Thyroid gland (tissue), 4 donors: Measurements from ENCODE around the gene GBP1. TPM values are rescaled to one million over a fixed set of nuclear protein-coding genes. Genes with fewer than 3 reads are reported as not detected.
A peak's percentile ranks its signal among the peaks of the same experiment; 100 is the strongest.
"Not testable (repeated sequence)": the region's sequence is repeated elsewhere in the genome, so short reads cannot be mapped to it uniquely, and the experiment has no call there.

Experiments used
- DNase-seq, 2 donors: peaks; one replicate each; pipeline ENCODE4 v3.0.0-alpha.2; 2019
- H3K27ac ChIP-seq, 3 donors: fragments of 200-600 bp; sonication (generic); 1 replicate in 2 of 3; 2 replicates in 1 of 3; pipeline ENCODE4 v1.5.1; 2016 to 2019; ENCODE audit warnings: mild to moderate bottlenecking in 1 of 3, moderate library complexity in 1 of 3
- H3K27me3 ChIP-seq: fragments of 200-600 bp; sonication (generic); one replicate; pipeline ENCODE4 v1.5.1; 2019
- H3K36me3 ChIP-seq, 2 donors: fragments of 200-600 bp; sonication (generic); one replicate each; pipeline ENCODE4 v1.5.1; 2016 to 2019
- H3K4me1 ChIP-seq, 2 donors: fragments of 200-600 bp; sonication (generic); one replicate each; pipeline ENCODE4 v1.5.1; 2017 to 2019
- H3K4me3 ChIP-seq, 3 donors: fragments of 200-600 bp; sonication (generic); replicated peaks in 1 of 3; 1 replicate in 2 of 3; 2 replicates in 1 of 3; pipeline ENCODE4 v1.5.1; 2016; ENCODE audit warnings: mild to moderate bottlenecking in 1 of 3
- H3K9me3 ChIP-seq: fragments of 200-600 bp; sonication (generic); one replicate; pipeline ENCODE4 v1.5.1; 2017
- POLR2A ChIP-seq, 2 donors: fragments of 450-650 bp; IDR thresholded peaks; one replicate each; pipeline ENCODE4 v1.6.1; 2017; ENCODE audit warnings: antibody characterized with exemption in 2 of 2, mild to moderate bottlenecking in 2 of 2, moderate library complexity in 1 of 2
- WGBS, 2 donors: methylation state at CpG; one replicate each; pipeline ENCODE4 v1.1.5; 2017; 5-methylcytosine and 5-hydroxymethylcytosine counted together
- intact Hi-C: fragments of 100-400 bp; cut with DNase I; formaldehyde crosslinking; loops from one replicate; pipeline ENCODE4 v1.15.1; 2023
- total RNA-seq, 4 donors: library from RNA; depleted of rRNA; stranded (reverse); fragments of >200 nt; gene quantifications; one replicate each; pipeline ENCODE4 v1.2.3, GENCODE V29; 2016
- TF ChIP-seq, protein P1 (sequence below), 6 experiments: fragments of 200-600 bp in 3 of 6; fragments of 450-650 bp in 3 of 6; sonication (generic) in 3 of 6; IDR thresholded peaks; one replicate each; pipeline ENCODE4 v1.5.1; 2016 to 2019; ENCODE audit warnings: antibody characterized with exemption in 6 of 6, mild to moderate bottlenecking in 2 of 6, inconsistent platforms in 1 of 6, moderate library complexity in 1 of 6

The GBP1 gene
- total RNA-seq, 4 donors from 2014 or later = 15.0 to 54.3 (median 22.9) TPM

DNA sequence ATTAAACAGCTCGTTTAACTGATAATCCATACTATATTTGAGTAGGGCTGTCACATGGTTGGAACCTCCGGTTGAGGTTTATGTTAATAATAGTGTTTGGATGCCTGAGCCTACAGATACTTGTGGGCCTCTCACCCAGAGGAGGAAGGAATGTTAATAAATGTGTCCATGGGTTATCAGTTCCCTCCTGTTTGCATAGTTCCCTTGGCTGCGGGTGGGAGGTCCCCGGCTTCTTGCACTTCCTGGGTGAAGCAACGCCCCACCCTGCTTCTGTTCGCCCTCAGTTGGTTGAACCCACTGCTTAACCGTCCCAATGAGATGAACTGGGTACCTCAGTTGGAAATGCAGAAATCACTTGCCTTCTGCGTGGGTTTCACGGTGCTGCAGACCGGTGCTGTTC, 23.6 kb upstream of the GBP1 start:
- H3K27ac ChIP-seq = no peak overlapping the region
- H3K9me3 ChIP-seq = no peaks in the 10 kb centered on the region
- no peak for DNase-seq
- H3K27me3 ChIP-seq = no peaks in the 10 kb centered on the region
- no peak for TF ChIP-seq POLR2A (IDR thresholded peaks at IDR 0.05)
- TF ChIP-seq, protein P1, sequence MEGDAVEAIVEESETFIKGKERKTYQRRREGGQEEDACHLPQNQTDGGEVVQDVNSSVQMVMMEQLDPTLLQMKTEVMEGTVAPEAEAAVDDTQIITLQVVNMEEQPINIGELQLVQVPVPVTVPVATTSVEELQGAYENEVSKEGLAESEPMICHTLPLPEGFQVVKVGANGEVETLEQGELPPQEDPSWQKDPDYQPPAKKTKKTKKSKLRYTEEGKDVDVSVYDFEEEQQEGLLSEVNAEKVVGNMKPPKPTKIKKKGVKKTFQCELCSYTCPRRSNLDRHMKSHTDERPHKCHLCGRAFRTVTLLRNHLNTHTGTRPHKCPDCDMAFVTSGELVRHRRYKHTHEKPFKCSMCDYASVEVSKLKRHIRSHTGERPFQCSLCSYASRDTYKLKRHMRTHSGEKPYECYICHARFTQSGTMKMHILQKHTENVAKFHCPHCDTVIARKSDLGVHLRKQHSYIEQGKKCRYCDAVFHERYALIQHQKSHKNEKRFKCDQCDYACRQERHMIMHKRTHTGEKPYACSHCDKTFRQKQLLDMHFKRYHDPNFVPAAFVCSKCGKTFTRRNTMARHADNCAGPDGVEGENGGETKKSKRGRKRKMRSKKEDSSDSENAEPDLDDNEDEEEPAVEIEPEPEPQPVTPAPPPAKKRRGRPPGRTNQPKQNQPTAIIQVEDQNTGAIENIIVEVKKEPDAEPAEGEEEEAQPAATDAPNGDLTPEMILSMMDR (IDR thresholded peaks at IDR 0.05) = no peak
- intact Hi-C loops = no loop called here
- no peaks in the 10 kb centered on the region for H3K4me1 ChIP-seq
- 87 to 90% methylated on average over 10 of the region's 10 CpGs for WGBS, 2 donors
- no peaks in the 10 kb centered on the region for H3K36me3 ChIP-seq
- H3K4me3 ChIP-seq = no peak overlapping the region

DNA sequence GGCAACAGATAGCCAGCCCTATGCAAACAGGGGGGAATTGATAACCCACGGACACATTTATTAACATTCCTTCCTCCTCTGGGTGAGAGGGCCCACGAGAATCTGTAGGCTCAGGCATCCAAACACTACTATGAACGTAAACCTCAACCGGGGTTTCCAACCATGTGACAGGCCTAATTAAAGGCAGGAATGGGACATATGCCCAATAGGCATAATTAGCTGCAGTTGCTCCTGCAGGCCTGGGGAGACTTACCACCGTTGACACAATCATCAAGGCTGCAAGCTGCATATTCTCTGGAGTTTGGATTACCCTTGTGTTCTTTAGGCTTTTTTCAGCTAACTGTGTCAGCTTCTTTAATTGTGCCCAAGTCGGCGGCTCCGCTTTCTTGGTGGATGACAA, 22.2 kb upstream of the GBP1 start:
- Histone ChIP-seq H3K36me3 (no peaks in the 10 kb centered on the region), H3K9me3 (no peaks in the 10 kb centered on the region), H3K4me3 (no peak overlapping the region), H3K27me3 (no peaks in the 10 kb centered on the region), H3K4me1 (no peaks in the 10 kb centered on the region), H3K27ac (no peak overlapping the region)
- no peak for DNase-seq
- intact Hi-C loops = no loop called here
- TF ChIP-seq POLR2A (IDR thresholded peaks at IDR 0.05) = no peak
- TF ChIP-seq, protein P1 (IDR thresholded peaks at IDR 0.05) = no peak
- WGBS, 2 donors = 75 to 79% methylated on average over 8 of the region's 8 CpGs

DNA sequence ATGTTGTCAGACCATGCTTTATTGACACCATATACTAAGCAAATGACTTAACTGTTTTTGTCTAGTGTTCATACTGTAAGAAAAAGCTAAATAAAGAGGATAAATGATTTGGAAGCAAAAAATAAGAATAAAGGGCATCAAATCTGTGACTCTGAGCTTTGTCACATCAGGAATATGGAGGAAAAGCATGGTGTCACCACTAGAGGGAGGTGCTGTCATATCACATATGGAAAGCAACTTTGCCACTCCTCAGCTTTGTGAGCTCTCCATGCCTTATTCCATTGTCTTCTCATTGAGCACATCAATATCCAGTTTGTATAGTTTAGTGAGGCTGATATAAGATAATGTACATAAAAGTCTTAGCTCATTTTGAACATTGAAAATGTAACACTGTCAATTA, 20.8 kb upstream of the GBP1 start:
- Histone ChIP-seq H3K4me3 (no peak overlapping the region), H3K27me3 (no peaks in the 10 kb centered on the region), H3K36me3 (no peaks in the 10 kb centered on the region), H3K4me1 (no peaks in the 10 kb centered on the region), H3K9me3 (no peaks in the 10 kb centered on the region), H3K27ac (no peak overlapping the region)
- intact Hi-C loops = no loop called here
- TF ChIP-seq POLR2A (IDR thresholded peaks at IDR 0.05) = no peak
- TF ChIP-seq, protein P1 (IDR thresholded peaks at IDR 0.05) = peak in 3 of 6 experiments; percentile 38 to 51 (median 43)
- peak in 1 of 2 donors; percentile 10 for DNase-seq

- Histone ChIP-seq H3K9me3 (no peaks in the 10 kb centered on the region), H3K4me3 (no peak overlapping the region), H3K27ac (no peak overlapping the region), H3K36me3 (no peaks in the 10 kb centered on the region), H3K27me3 (no peaks in the 10 kb centered on the region), H3K4me1 (no peaks in the 10 kb centered on the region)
- WGBS, 2 donors = 76 to 79% methylated on average over 3 of the region's 3 CpGs
- intact Hi-C loops = no loop called here
- TF ChIP-seq, protein P1 (IDR thresholded peaks at IDR 0.05) = no peak
- TF ChIP-seq POLR2A (IDR thresholded peaks at IDR 0.05) = no peak
- DNase-seq = no peak
Observed at GRCh38 chr1:89081005-89081404, 16.0 kb upstream of the GBP1 start.

DNA sequence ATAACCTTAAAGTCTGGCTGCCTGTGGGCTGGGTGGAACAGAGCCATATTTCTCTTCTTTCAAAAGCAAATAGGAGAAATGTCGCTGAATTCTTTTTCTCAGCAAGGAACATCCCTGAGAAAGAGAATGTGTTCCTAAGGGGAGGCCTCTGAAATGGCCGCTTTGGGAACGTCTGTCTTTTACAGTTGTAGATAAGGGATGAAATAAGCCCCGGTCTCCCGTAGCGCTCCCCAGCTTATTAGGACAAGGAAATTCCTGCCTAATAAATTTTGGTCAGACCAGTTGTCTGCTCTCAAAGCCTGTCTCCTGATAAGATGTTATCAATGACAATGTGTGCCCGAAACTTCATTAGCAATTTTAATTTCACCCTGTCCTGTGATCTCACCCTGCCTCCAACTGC, 15.1 kb upstream of the GBP1 start:
- H3K4me1 ChIP-seq, H3K27me3 ChIP-seq, H3K9me3 ChIP-seq, H3K27ac ChIP-seq, DNase-seq, H3K4me3 ChIP-seq, intact Hi-C loops, H3K36me3 ChIP-seq: not testable (repeated sequence)
- 90 to 95% methylated on average over 7 of the region's 7 CpGs for WGBS, 2 donors

DNA sequence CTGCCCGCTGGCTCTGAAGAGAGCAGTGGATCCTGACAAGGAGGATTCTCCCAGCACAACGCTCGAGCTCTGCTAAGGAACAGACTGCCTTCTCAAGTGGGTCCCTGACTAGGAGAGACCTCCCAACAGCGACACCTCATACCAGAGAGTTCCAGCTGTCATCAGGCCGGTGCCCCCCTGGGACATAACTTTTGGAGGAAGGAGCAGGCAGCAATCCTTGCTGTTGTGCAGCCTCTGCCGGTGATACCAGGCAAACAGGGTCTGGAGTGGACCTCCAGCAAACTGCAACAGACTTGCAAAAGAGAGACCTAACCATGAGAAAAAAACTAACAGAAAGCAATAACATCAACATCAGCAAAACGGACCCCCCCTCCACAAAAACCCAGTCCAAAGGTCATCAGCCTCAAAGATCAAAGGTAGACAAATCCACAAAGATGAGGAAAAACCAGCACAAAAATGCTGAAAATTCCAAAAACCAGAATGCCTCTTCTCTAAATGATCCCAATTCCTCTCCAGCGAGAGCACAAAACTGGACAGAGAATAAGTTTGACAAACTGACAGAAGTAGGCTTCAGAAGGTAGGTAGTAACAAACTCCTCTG, 7.6 kb upstream of the GBP1 start:
- intact Hi-C loops, H3K4me3 ChIP-seq: not testable (repeated sequence)
- WGBS, 2 donors = 55 to 69% methylated on average over 7 to 8 of the region's 8 CpGs

More for the DNA sequence above, 7.6 kb upstream of the GBP1 start:
- H3K36me3 ChIP-seq, H3K27ac ChIP-seq, DNase-seq, H3K27me3 ChIP-seq, H3K9me3 ChIP-seq: not testable (repeated sequence)
- H3K4me1 ChIP-seq = peaks cover 3 to 13% of the 10 kb centered on the region in 2 donors
